GM08714 (cell line): ENCODE data around the gene SLC19A3.
"Not testable (repeated sequence)": the region's sequence is repeated elsewhere in the genome, so short reads cannot be mapped to it uniquely, and the experiment has no call there.

ENCODE experiments used
- H3K4me3 ChIP-seq: fragments of 200-500 bp; sonication (Bioruptor generic); 2 replicates; pipeline ENCODE4 v1.5.1; 2014; ENCODE audit warnings: mild to moderate bottlenecking, low read length, inconsistent platforms
- ZNF274 ChIP-seq: IDR thresholded peaks from 2 replicates; pipeline ENCODE4 v1.6.1; 2012; ENCODE audit warnings: mild to moderate bottlenecking, low read depth, low read length

Gene SLC19A3

GRCh38 chr2:227720680-227721079 lies 2.9 kb upstream of the SLC19A3 start:
- no peak overlapping the region for H3K4me3 ChIP-seq
- no peak for TF ChIP-seq ZNF274

GRCh38 chr2:227719641-227720040 lies 1.8 kb upstream of the SLC19A3 start:
- no peak overlapping the region for H3K4me3 ChIP-seq
- no peak for TF ChIP-seq ZNF274

- H3K4me3 ChIP-seq: no peak overlapping the region
- no peak for TF ChIP-seq ZNF274
These were observed 1.3 kb downstream of the SLC19A3 start for GRCh38 chr2:227716501-227716900.

- no peak for TF ChIP-seq ZNF274
- H3K4me3 ChIP-seq: no peak overlapping the region
These were observed 4.5 kb downstream of the SLC19A3 start for GRCh38 chr2:227713291-227713690.

GRCh38 chr2:227710986-227711385 lies 6.8 kb downstream of the SLC19A3 start:
- TF ChIP-seq ZNF274: no peak

GRCh38 chr2:227707390-227707789 lies 10.4 kb downstream of the SLC19A3 start:
- no peak for TF ChIP-seq ZNF274
- H3K4me3 ChIP-seq: no peak overlapping the region

More at GRCh38 chr2:227710986-227711385, 6.8 kb downstream of the SLC19A3 start:
- no peak overlapping the region for H3K4me3 ChIP-seq

- H3K4me3 ChIP-seq: no peak overlapping the region
- TF ChIP-seq ZNF274: no peak
These were observed 11.0 kb downstream of the SLC19A3 start for GRCh38 chr2:227706859-227707258.

- no peak overlapping the region for H3K4me3 ChIP-seq
These were observed 13.9 kb downstream of the SLC19A3 start for GRCh38 chr2:227703961-227704360.

GRCh38 chr2:227703280-227703732 lies 14.5 kb downstream of the SLC19A3 start:
- H3K4me3 ChIP-seq: no peak overlapping the region
- no peak for TF ChIP-seq ZNF274

More at GRCh38 chr2:227703961-227704360, 13.9 kb downstream of the SLC19A3 start:
- TF ChIP-seq ZNF274: no peak

GRCh38 chr2:227701556-227701955 lies 16.3 kb downstream of the SLC19A3 start:
- H3K4me3 ChIP-seq: no peak overlapping the region
- TF ChIP-seq ZNF274: no peak

- TF ChIP-seq ZNF274: no peak
These were observed 20.7 kb downstream of the SLC19A3 start for GRCh38 chr2:227696990-227697679.

GRCh38 chr2:227687189-227687588 lies 30.6 kb downstream of the SLC19A3 start:
- H3K4me3 ChIP-seq: no peak overlapping the region
- no peak for TF ChIP-seq ZNF274

More at GRCh38 chr2:227696990-227697679, 20.7 kb downstream of the SLC19A3 start:
- no peak overlapping the region for H3K4me3 ChIP-seq

GRCh38 chr2:227684258-227684657 lies 33.6 kb downstream of the SLC19A3 start:
- TF ChIP-seq ZNF274: no peak
- H3K4me3 ChIP-seq: no peak overlapping the region

GRCh38 chr2:227677928-227678327 lies 39.9 kb downstream of the SLC19A3 start:
- H3K4me3 ChIP-seq: no peak overlapping the region
- TF ChIP-seq ZNF274: no peak

GRCh38 chr2:227674485-227674884 lies 43.3 kb downstream of the SLC19A3 start:
- no peak overlapping the region for H3K4me3 ChIP-seq
- TF ChIP-seq ZNF274: no peak

GRCh38 chr2:227673620-227674019 lies 44.2 kb downstream of the SLC19A3 start:
- H3K4me3 ChIP-seq: not testable (repeated sequence)
